Endothelial cell of umbilical vein (primary cell): ENCODE results near the gene TMEM237. TPM values are rescaled to one million over a fixed set of nuclear protein-coding genes. Genes with fewer than 3 reads are reported as not detected.

Source experiments
- BruUV-seq: library from RNA; stranded (reverse); fragments of 400-500 nt; replicated peaks from 2 replicates; lab custom pipeline; 2021; lab: Mats Ljungman, UMichigan
- CTCF ChIA-PET: fragments of 300-600, 350-600 bp; sonication (Branson Sonifier 250); formaldehyde crosslinking; loops from one replicate; lab custom pipeline; 2021; ENCODE audit warnings: antibody characterized with exemption, inconsistent platforms; lab: Charles Lee
- POLR2A ChIA-PET: fragments of 300-600, 350-600 bp; sonication (Branson Sonifier 250); formaldehyde crosslinking; loops from one replicate; lab custom pipeline; 2021; ENCODE audit warnings: antibody characterized with exemption, inconsistent platforms; lab: Charles Lee
- DNase-seq: peaks from one replicate; pipeline ENCODE4 v3.0.0-alpha.2; 2011; ENCODE audit warnings: low read depth, low spot score
- FAIRE-seq: peaks from 2 replicates; lab custom pipeline; 2011; peaks lifted over from hg19 to GRCh38; lab: Jason Lieb, UNC
- H2AFZ ChIP-seq: 2 replicates; pipeline ENCODE4 v1.6.0; 2012; ENCODE audit warnings: low read depth, low read length, control low read depth, inconsistent platforms
- H3K27ac ChIP-seq: 2 replicates; pipeline ENCODE4 v1.5.1; 2011; ENCODE audit warnings: low read depth, mild to moderate bottlenecking, control low read depth, low read length, moderate library complexity; ENCODE audit not compliant: insufficient read depth
- H3K27me3 ChIP-seq, 2 experiments: 2 replicates each; pipeline versions ENCODE4 v1.6.0 to v1.6.1; 2011; ENCODE audit warnings: low read length in 2 of 2, mixed read lengths in 1 of 2; ENCODE audit not compliant: control insufficient read depth in 2 of 2, insufficient read depth in 2 of 2
- H3K36me3 ChIP-seq, 2 experiments: 2 replicates in 1 of 2; 3 replicates in 1 of 2; pipeline ENCODE4 v1.5.1; 2011; ENCODE audit warnings: low read length in 2 of 2, mild to moderate bottlenecking in 1 of 2, moderate library complexity in 1 of 2; ENCODE audit not compliant: control insufficient read depth in 2 of 2, insufficient read depth in 2 of 2; ENCODE audit errors: extremely low read depth in 1 of 2
- H3K4me1 ChIP-seq: 3 replicates; pipeline ENCODE4 v1.5.1; 2011; ENCODE audit warnings: mild to moderate bottlenecking, low read length; ENCODE audit not compliant: control insufficient read depth, insufficient read depth; ENCODE audit errors: extremely low read depth
- H3K4me2 ChIP-seq: 2 replicates; pipeline ENCODE4 v1.6.1; 2011; ENCODE audit warnings: low read length, control low read depth, mixed read lengths; ENCODE audit not compliant: insufficient read depth
- H3K4me3 ChIP-seq, 3 experiments: fragments of 200-600 bp in 1 of 3; sonication (generic), shearing (Covaris generic) in 1 of 3; replicated peaks in 1 of 3; 2 replicates each; pipeline ENCODE4 v1.5.1; 2011 to 2016; ENCODE audit warnings: control low read depth in 3 of 3, low read length in 3 of 3, mild to moderate bottlenecking in 2 of 3, inconsistent platforms in 1 of 3, low read depth in 1 of 3, moderate library complexity in 1 of 3; ENCODE audit not compliant: insufficient read depth in 1 of 3
- H3K79me2 ChIP-seq: 2 replicates; pipeline ENCODE4 v1.6.0; 2012; ENCODE audit warnings: low read length, inconsistent platforms; ENCODE audit not compliant: control insufficient read depth, insufficient read depth
- H3K9ac ChIP-seq: replicated peaks from 2 replicates; pipeline ENCODE3; 2011; ENCODE audit warnings: low read length, control low read depth; ENCODE audit not compliant: insufficient read depth; ENCODE audit errors: extremely low read depth
- H3K9me1 ChIP-seq: replicated peaks from 3 replicates; pipeline ENCODE4 v1.6.0; 2011; ENCODE audit warnings: mild to moderate bottlenecking, low read length; ENCODE audit not compliant: control insufficient read depth, insufficient read depth; ENCODE audit errors: extremely low read depth
- H3K9me3 ChIP-seq: replicated peaks from 2 replicates; pipeline ENCODE4 v1.5.1; 2012; ENCODE audit warnings: low read length, inconsistent platforms; ENCODE audit not compliant: control insufficient read depth, insufficient read depth
- H4K20me1 ChIP-seq: replicated peaks from 2 replicates; pipeline ENCODE3; 2011; ENCODE audit warnings: mild to moderate bottlenecking, low read length; ENCODE audit not compliant: control insufficient read depth, insufficient read depth; ENCODE audit errors: extremely low read depth
- FOS ChIP-seq: IDR thresholded peaks from 2 replicates; pipeline ENCODE4 v1.6.1; 2011; ENCODE audit warnings: mild to moderate bottlenecking, low read length, moderate library complexity, borderline replicate concordance; ENCODE audit not compliant: insufficient read depth
- GATA2 ChIP-seq: IDR thresholded peaks from 2 replicates; pipeline ENCODE4 v1.7.0; 2011; ENCODE audit warnings: low read depth, mild to moderate bottlenecking, moderate library complexity, mixed read lengths, low read length; ENCODE audit not compliant: insufficient read length, insufficient read depth
- JUN ChIP-seq: IDR thresholded peaks from 2 replicates; pipeline ENCODE4 v1.6.1; 2011; ENCODE audit warnings: borderline replicate concordance, low read depth; ENCODE audit not compliant: insufficient read length, insufficient read depth
- MYC ChIP-seq: IDR thresholded peaks from one replicate; pipeline ENCODE4 v1.6.1; 2011; ENCODE audit warnings: mild to moderate bottlenecking, low read depth, low read length
- POLR2A ChIP-seq: IDR thresholded peaks from 2 replicates; pipeline ENCODE4 v1.6.1; 2012; ENCODE audit warnings: low read depth, mild to moderate bottlenecking, control low read depth, low read length
- POLR2AphosphoS5 ChIP-seq: IDR thresholded peaks from 2 replicates; pipeline ENCODE4 v1.6.1; 2012; ENCODE audit warnings: low read depth, mild to moderate bottlenecking, control low read depth, low read length, moderate library complexity; ENCODE audit not compliant: insufficient read depth
- dilution Hi-C: fragments of 300-500 bp; cut with MboI; formaldehyde crosslinking; loops from one replicate; pipeline ENCODE4 v1.15.0; 2019; ENCODE audit warnings: low sequenced_read_pairs; ENCODE audit not compliant: extremely low pct_ligation_motif_present
- intact Hi-C: fragments of 100-400 bp; cut with micrococcal nuclease; formaldehyde crosslinking; loops from one replicate; pipeline ENCODE4 v1.10.0; 2022
- polyA plus RNA-seq, 4 experiments: library from polyadenylated mRNA; depleted of rRNA in 3 of 4; stranded (reverse) in 3 of 4; unstranded in 1 of 4; fragments of >200 nt; gene quantifications; 2 replicates each; pipeline versions ENCODE4 v1.2.1 to v1.2.3, GENCODE V29; 2011 to 2012; ENCODE audit warnings: missing spikeins in 1 of 4
- total RNA-seq: library from RNA; stranded (reverse); gene quantifications from 2 replicates; pipeline ENCODE4 v1.2.3, GENCODE V29; 2021
- TF ChIP-seq, protein P1 (sequence below), 2 donors: IDR thresholded peaks; 1 replicate in 1 of 2; 2 replicates in 1 of 2; pipeline ENCODE4 v1.5.1; 2011; ENCODE audit warnings: low read length in 2 of 2, mild to moderate bottlenecking in 2 of 2, moderate library complexity in 2 of 2, control low read depth in 1 of 2, inconsistent platforms in 1 of 2, low read depth in 1 of 2; ENCODE audit not compliant: insufficient read depth in 1 of 2; ENCODE audit errors: extremely low read depth in 1 of 2
- TF ChIP-seq, protein P2 (sequence below): IDR thresholded peaks from 2 replicates; pipeline ENCODE4 v1.6.1; 2011; ENCODE audit not compliant: insufficient read depth, insufficient read length

TMEM237 gene
- total and polyA plus RNA-seq, 2 donors (not counting 3 experiments of a cell fraction or from before 2014, with no cell fraction given) = 41.2 to 64.7 TPM

DNA sequence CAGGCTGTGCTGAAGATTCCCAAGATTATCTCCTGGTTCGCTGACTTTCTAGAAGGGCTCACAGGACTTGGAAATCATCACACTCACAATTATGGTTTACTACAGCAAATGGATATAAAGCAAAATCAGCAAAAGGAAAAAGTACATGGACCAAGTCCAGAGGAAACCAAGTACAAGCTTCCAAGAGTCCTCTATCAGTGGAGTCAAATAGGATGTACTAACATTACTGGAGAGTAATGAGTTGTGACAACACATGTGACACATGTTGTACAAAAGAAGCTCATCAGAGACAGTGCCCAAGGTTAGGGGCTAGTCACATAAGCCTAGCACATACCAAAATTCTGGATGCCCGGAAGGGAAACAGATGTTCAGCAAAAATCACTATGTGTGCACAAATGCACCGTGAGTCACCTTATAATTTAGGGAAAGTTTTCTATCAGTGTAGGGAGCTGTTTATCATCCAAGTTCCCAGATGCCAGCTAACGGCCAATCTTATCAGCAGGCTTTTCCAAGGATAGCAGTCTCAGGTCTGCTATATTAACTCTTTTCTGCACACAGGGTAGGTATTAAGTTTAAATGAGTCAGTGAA is 9.5 kb downstream of the TMEM237 start:
- Histone ChIP-seq H2AFZ (no peak overlapping the region), H3K9me1 (no peaks in the 10 kb centered on the region), H3K4me1 (no peaks in the 10 kb centered on the region), H3K4me3 (no peak overlapping the region), H3K27me3 (no peaks in the 10 kb centered on the region), H3K27ac (no peak overlapping the region), H3K36me3 (peaks cover 9 to 49% of the 10 kb centered on the region in 2 experiments), H3K9ac (no peak overlapping the region), H3K9me3 (no peaks in the 10 kb centered on the region), H3K79me2 (no peaks in the 10 kb centered on the region), H3K4me2 (no peak overlapping the region), H4K20me1 (no peaks in the 10 kb centered on the region)
- no TSS peak for BruUV-seq
- no peak for DNase-seq
- no peak for FAIRE-seq
- ChIA-PET POLR2A (interaction anchor here (0.7 kb wide), 1 partner anchor 182 kb away, joined by 3 read pairs; the partner anchor contains the start of gene STRADB), CTCF (no interaction called here)
- dilution Hi-C loops (no loop called here), intact Hi-C loops (no loop called here)
- TF ChIP-seq, protein P1, sequence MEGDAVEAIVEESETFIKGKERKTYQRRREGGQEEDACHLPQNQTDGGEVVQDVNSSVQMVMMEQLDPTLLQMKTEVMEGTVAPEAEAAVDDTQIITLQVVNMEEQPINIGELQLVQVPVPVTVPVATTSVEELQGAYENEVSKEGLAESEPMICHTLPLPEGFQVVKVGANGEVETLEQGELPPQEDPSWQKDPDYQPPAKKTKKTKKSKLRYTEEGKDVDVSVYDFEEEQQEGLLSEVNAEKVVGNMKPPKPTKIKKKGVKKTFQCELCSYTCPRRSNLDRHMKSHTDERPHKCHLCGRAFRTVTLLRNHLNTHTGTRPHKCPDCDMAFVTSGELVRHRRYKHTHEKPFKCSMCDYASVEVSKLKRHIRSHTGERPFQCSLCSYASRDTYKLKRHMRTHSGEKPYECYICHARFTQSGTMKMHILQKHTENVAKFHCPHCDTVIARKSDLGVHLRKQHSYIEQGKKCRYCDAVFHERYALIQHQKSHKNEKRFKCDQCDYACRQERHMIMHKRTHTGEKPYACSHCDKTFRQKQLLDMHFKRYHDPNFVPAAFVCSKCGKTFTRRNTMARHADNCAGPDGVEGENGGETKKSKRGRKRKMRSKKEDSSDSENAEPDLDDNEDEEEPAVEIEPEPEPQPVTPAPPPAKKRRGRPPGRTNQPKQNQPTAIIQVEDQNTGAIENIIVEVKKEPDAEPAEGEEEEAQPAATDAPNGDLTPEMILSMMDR (IDR thresholded peaks at IDR 0.05; ENCODE audit: extremely low read depth in 1 of 2, insufficient read depth in 1 of 2, low read depth in 1 of 2, low read length in 2 of 2) = no peak
- TF ChIP-seq POLR2AphosphoS5 (no peak), GATA2 (no peak), POLR2A (no peak), JUN (no peak), FOS (no peak), MYC (no peak)
- TF ChIP-seq, protein P2, sequence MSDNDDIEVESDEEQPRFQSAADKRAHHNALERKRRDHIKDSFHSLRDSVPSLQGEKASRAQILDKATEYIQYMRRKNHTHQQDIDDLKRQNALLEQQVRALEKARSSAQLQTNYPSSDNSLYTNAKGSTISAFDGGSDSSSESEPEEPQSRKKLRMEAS = no peak
